HEK293 (cell line): ENCODE data around the gene WWOX.

Experiments
- CTCF ChIP-seq: fragments of 450-650 bp; formaldehyde crosslinking; IDR thresholded peaks from 2 replicates; pipeline ENCODE4 v1.5.1; 2016; ENCODE audit warnings: missing biosample characterization, missing genetic modification characterization
- ZNF670 ChIP-seq: fragments of 450-650 bp; formaldehyde crosslinking; IDR thresholded peaks from 2 replicates; pipeline ENCODE4 v1.5.1; 2016; ENCODE audit warnings: missing biosample characterization, missing genetic modification characterization, low read depth

- TF ChIP-seq ZNF670 (tag by site-specific recombination) = no peak
- TF ChIP-seq CTCF (tag by site-specific recombination) = peak; percentile 52
Observed at GRCh38 chr16:79261481-79261940, 1162.1 kb downstream of the WWOX start.
